GM20000 (cell line): Measurements from ENCODE around the gene ADGRV1.
"Not testable (repeated sequence)": the region's sequence is repeated elsewhere in the genome, so short reads cannot be mapped to it uniquely, and the experiment has no call there.

Experiments
- DNase-seq: peaks from one replicate; pipeline ENCODE4 v3.0.0; 2012; ENCODE audit warnings: low spot score
- TF ChIP-seq, protein P1 (sequence below): IDR thresholded peaks from 2 replicates; pipeline ENCODE4 v1.5.1; 2012; ENCODE audit warnings: mild to moderate bottlenecking, control low read depth; ENCODE audit errors: extremely low read depth, missing control alignments

ADGRV1 gene

DNA sequence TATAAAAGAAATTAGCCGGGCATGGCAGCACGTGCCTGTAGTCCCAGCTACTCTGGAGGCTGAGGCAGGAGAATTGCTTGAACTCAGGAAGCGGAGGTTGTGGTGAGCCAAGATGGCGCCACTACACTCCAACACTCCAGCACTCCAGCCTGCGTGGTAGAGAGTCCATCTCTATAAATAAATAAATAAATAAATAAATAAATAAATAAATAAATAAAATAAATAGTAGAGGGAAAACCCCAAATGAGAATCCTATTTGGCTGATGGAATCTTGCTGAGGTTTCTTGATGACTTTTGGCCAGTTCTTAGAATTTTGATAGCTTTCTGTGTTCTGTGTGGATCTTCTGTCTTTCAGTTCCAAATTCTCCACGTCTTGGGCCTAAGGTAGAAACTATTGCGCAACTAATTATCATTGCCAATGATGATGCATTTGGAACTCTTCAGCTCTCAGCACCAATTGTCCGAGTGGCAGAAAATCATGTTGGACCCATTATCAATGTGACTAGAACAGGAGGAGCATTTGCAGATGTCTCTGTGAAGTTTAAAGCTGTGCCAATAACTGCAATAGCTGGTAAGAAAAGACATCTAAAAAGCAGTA lies 126.9 kb downstream of the ADGRV1 start:
- TF ChIP-seq, protein P1, sequence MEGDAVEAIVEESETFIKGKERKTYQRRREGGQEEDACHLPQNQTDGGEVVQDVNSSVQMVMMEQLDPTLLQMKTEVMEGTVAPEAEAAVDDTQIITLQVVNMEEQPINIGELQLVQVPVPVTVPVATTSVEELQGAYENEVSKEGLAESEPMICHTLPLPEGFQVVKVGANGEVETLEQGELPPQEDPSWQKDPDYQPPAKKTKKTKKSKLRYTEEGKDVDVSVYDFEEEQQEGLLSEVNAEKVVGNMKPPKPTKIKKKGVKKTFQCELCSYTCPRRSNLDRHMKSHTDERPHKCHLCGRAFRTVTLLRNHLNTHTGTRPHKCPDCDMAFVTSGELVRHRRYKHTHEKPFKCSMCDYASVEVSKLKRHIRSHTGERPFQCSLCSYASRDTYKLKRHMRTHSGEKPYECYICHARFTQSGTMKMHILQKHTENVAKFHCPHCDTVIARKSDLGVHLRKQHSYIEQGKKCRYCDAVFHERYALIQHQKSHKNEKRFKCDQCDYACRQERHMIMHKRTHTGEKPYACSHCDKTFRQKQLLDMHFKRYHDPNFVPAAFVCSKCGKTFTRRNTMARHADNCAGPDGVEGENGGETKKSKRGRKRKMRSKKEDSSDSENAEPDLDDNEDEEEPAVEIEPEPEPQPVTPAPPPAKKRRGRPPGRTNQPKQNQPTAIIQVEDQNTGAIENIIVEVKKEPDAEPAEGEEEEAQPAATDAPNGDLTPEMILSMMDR, result no peak
- DNase-seq, result no peak

DNA sequence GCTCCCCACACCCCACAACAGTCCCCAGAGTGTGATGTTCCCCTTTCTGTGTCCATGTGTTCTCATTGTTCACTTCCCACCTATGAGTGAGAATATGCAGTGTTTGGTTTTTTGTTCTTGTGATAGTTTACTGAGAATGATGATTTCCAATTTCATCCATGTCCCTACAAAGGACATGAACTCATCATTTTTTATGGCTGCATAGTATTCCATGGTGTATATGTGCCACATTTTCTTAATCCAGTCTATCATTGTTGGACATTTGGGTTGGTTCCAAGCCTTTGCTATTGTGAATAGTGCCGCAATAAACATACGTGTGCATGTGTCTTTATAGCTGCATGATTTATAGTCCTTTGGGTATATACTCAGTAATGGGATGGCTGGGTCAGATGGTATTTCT lies 127.8 kb downstream of the ADGRV1 start:
- not testable (repeated sequence) for DNase-seq

DNA sequence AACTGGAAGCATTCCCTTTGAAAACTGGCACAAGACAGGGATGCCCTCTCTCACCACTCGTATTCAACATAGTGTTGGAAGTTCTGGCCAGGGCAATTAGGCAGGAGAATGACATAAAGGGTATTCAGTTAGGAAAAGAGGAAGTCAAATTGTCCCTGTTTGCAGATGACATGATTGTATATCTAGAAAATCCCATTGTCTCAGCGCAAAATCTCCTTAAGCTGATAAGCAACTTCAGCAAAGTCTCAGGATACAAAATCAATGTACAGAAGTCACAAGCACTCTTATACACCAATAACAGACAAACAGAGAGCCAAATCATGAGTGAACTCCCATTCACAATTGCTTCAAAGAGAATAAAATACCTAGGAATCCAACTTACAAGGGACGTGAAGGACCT lies 128.9 kb downstream of the ADGRV1 start:
- DNase-seq, result not testable (repeated sequence)

DNA sequence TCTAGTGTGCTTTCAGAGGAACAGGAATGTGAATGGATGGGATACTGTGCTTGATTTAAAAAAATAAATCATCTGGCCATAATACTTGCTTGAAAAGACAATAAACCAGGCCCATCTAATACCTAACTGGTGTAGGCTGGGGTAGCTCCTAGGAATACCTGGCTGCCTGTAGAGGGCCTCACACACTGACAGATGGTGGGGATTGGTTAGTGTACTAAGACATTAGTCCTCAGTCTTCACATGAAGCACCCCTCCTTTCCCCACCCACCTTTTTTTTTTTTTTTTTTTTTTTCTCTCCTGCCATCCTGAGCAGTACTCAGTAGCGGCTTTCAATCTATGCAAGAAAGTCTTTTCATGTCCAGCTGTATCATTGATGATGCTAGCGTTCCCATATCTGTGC lies 130.5 kb downstream of the ADGRV1 start:
- no peak for DNase-seq
- TF ChIP-seq, protein P1, result no peak

DNA sequence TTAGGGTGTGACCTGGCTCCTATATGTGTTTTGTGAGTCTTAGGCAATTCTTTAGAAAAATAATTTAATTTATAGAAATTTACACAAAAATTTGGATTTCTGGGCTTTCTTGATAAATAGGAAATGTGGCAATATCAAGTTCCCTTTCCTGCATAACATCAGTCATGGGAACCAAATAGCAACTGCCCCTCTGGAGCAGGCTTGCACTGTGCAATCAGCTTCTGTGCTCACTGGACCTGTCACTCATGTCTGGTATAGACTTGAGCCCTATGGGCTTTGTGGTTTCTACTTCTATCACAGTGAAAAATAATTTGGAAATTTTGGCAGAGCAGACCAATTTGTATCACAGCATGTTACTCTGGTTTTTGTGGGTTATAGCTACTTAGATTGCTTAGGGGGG lies 131.7 kb downstream of the ADGRV1 start:
- TF ChIP-seq, protein P1, result no peak
- DNase-seq, result no peak

DNA sequence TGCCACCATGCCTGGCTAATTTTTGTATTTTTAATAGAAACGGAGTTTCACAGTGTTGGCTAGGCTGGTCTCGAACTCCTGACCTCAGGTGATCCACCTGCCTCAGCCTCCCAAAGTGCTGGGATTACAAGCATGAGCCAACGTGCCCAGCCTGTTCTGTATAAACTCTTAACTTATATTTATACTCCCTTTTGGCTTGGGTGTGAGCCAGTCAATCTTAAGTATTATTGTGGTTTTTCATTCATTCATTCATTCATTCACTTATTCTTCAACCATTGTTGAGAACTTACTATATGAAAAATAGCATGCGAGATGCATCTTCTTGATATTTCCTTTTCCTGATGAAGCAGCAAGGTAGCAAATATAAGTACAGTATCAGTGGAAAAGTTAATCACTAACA lies 132.9 kb downstream of the ADGRV1 start:
- DNase-seq, result no peak
- TF ChIP-seq, protein P1, result no peak

DNA sequence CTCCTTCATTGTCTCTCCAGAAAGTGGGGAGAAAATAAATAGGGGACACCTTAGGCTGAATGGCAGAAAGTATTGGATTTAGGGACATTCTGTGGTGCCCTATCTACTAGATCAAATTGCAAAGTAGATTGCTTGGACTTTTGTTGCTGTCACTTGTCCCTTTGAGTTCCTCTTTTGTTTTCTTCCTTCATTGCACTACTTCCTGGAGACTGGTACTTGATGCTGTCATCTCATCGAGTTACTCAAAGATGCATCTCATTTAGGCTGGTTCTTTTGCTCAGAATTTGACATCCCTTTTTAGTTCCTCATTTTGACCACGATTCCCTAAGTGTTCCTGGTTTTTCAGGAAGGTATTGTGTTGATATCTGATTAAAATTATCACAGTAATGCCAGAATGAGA lies 137.6 kb downstream of the ADGRV1 start:
- no peak for DNase-seq
- TF ChIP-seq, protein P1, result no peak

DNA sequence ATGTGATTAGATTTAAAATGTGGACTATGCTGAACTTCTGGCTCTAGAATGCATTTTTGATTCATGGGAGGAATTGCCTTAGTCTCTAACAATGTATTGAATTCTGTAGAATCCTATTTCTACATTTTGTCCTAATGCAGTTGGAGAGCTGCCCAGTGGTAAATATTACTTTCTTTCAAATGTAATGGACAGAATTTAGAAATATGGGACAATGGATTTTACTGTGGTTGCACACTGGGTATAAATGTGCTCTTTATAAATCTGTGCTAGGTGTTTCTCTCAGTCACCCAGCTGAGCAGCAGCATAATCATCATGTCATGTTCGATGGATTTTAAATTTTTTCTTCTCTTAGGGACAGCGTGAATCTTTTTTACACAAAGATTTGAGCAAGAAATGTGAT lies 141.7 kb downstream of the ADGRV1 start:
- TF ChIP-seq, protein P1, result no peak
- no peak for DNase-seq

DNA sequence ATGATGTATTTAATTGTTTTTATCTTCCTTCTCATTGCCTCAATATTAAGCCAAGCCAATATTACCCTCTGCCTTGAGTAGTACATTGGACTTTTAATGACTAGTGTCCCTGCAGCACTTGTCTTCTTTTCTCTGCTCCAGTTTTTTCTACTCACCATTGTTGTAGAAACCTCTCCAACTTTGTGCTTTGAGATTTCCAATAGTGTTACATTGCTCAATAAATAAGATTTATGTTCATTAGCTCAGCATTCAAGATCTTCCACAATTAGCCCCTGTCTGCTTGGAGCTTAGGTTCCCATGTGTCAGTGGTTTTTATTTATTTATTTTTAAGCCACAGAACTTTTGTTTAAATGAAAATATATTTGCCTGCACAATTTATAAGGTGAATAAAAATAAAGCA lies 145.3 kb downstream of the ADGRV1 start:
- no peak for DNase-seq
- TF ChIP-seq, protein P1, result no peak
